Measurements from ENCODE around the gene SMARCA2.

SMARCA2 gene

GRCh38 chr9:2093920-2094597 lies 78.9 kb downstream of the SMARCA2 start:
- peak; percentile 1 for DNase-seq (ENCODE audit: low spot score)

GRCh38 chr9:2096376-2096970 lies 81.3 kb downstream of the SMARCA2 start:
- POLR2A ChIA-PET (ENCODE audit: low non-redundant PET) = no interaction called here
- CTCF ChIA-PET = no interaction called here
- H3K27ac ChIP-seq = no peak overlapping the region

More at GRCh38 chr9:2093920-2094597, 78.9 kb downstream of the SMARCA2 start:
- ChIA-PET CTCF (interaction anchor here (0.6 kb wide), 1 partner anchor 11 kb away, joined by 6 read pairs; no protein-coding TSS in a partner anchor), POLR2A (ENCODE audit: low non-redundant PET) (no interaction called here)
- TF ChIP-seq CTCF (conservative IDR thresholded peaks at IDR 0.05; ENCODE audit: low read depth) = no peak
- no peak overlapping the region for H3K27ac ChIP-seq

GRCh38 chr9:2106666-2107065 lies 91.5 kb downstream of the SMARCA2 start:
- H3K27ac ChIP-seq = no peak overlapping the region
- POLR2A ChIA-PET (ENCODE audit: low non-redundant PET) = no interaction called here
- CTCF ChIA-PET = no interaction called here

More at GRCh38 chr9:2096376-2096970, 81.3 kb downstream of the SMARCA2 start:
- no peak for DNase-seq (ENCODE audit: low spot score)
- TF ChIP-seq CTCF (conservative IDR thresholded peaks at IDR 0.05; ENCODE audit: low read depth) = no peak

GRCh38 chr9:2107906-2108451 lies 92.8 kb downstream of the SMARCA2 start:
- ChIA-PET POLR2A (ENCODE audit: low non-redundant PET) (no interaction called here), CTCF (no interaction called here)
- TF ChIP-seq CTCF (conservative IDR thresholded peaks at IDR 0.05; ENCODE audit: low read depth) = no peak
- no peak for DNase-seq (ENCODE audit: low spot score)
- H3K27ac ChIP-seq = no peak overlapping the region

More at GRCh38 chr9:2106666-2107065, 91.5 kb downstream of the SMARCA2 start:
- no peak for DNase-seq (ENCODE audit: low spot score)
- no peak for TF ChIP-seq CTCF (conservative IDR thresholded peaks at IDR 0.05; ENCODE audit: low read depth)

GRCh38 chr9:2109069-2109650 lies 94.0 kb downstream of the SMARCA2 start:
- DNase-seq (ENCODE audit: low spot score) = no peak
- TF ChIP-seq CTCF (conservative IDR thresholded peaks at IDR 0.05; ENCODE audit: low read depth) = no peak
- CTCF ChIA-PET = no interaction called here
- no peak overlapping the region for H3K27ac ChIP-seq
- POLR2A ChIA-PET (ENCODE audit: low non-redundant PET) = no interaction called here

- TF ChIP-seq CTCF (conservative IDR thresholded peaks at IDR 0.05; ENCODE audit: low read depth) = no peak
- no peak overlapping the region for H3K27ac ChIP-seq
- ChIA-PET POLR2A (ENCODE audit: low non-redundant PET) (no interaction called here), CTCF (no interaction called here)
- DNase-seq (ENCODE audit: low spot score) = no peak
These were observed 94.9 kb downstream of the SMARCA2 start for GRCh38 chr9:2110036-2110435.
